H1 (cell line): ENCODE results near the gene CD164. TPM values are rescaled to one million over a fixed set of nuclear protein-coding genes. Genes with fewer than 3 reads are reported as not detected.

ENCODE experiments used
- CTCF ChIA-PET: fragments of 300-600 bp; sonication (Branson Sonifier 250); formaldehyde crosslinking; loops from one replicate; lab custom pipeline; 2021; ENCODE audit not compliant: partially characterized antibody; lab: Charles Lee
- POLR2A ChIA-PET: fragments of 300-600 bp; sonication (Branson Sonifier 250); formaldehyde crosslinking; loops from one replicate; lab custom pipeline; 2021; ENCODE audit warnings: inconsistent platforms; ENCODE audit not compliant: partially characterized antibody; lab: Charles Lee
- DNase-seq, 2 experiments: peaks; one replicate each; pipeline versions ENCODE4 v3.0.0 to v3.0.0-alpha.2; 2010 to 2022; ENCODE audit warnings: low spot score in 2 of 2, low read depth in 1 of 2, mixed read lengths in 1 of 2
- FAIRE-seq: peaks from 2 replicates; lab custom pipeline; 2011; peaks lifted over from hg19 to GRCh38; lab: Jason Lieb, UNC
- H2AFZ ChIP-seq: 2 replicates; pipeline ENCODE4 v1.8.1; 2012; ENCODE audit warnings: low read length, inconsistent platforms
- H2AK5ac ChIP-seq: 2 replicates; pipeline ENCODE4 v1.6.1; 2013; ENCODE audit warnings: low read depth, low read length
- H2BK120ac ChIP-seq: replicated peaks from 2 replicates; pipeline ENCODE3; 2013; ENCODE audit warnings: low read depth, low read length, inconsistent platforms
- H2BK12ac ChIP-seq: 2 replicates; pipeline ENCODE4 v1.6.1; 2013; ENCODE audit warnings: low read depth, low read length
- H2BK15ac ChIP-seq: 2 replicates; pipeline ENCODE4 v1.6.1; 2013; ENCODE audit warnings: low read length
- H2BK20ac ChIP-seq: 2 replicates; pipeline ENCODE4 v1.6.1; 2013; ENCODE audit warnings: low read length
- H2BK5ac ChIP-seq: 2 replicates; pipeline ENCODE4 v1.6.1; 2013; ENCODE audit warnings: low read depth, low read length
- H3K14ac ChIP-seq: 2 replicates; pipeline ENCODE4 v1.6.1; 2013; ENCODE audit warnings: inconsistent platforms; ENCODE audit not compliant: insufficient read length
- H3K18ac ChIP-seq: 2 replicates; pipeline ENCODE4 v1.6.1; 2013; ENCODE audit warnings: low read length; ENCODE audit errors: extremely low read depth
- H3K23ac ChIP-seq: 2 replicates; pipeline ENCODE4 v1.6.1; 2013; ENCODE audit warnings: inconsistent platforms; ENCODE audit not compliant: insufficient read length
- H3K23me2 ChIP-seq: 2 replicates; pipeline ENCODE4 v1.6.1; 2013; ENCODE audit warnings: low read depth, low read length
- H3K27ac ChIP-seq: 2 replicates; pipeline ENCODE4 v1.6.1; 2011; ENCODE audit warnings: low read depth, low read length, inconsistent platforms
- H3K27me3 ChIP-seq, 4 experiments: replicated peaks in 1 of 4; 1 replicate in 1 of 4; 2 replicates in 3 of 4; pipeline versions ENCODE4 v1.6.1 to v1.8.1; 2011 to 2013; ENCODE audit warnings: low read length in 3 of 4, mild to moderate bottlenecking in 3 of 4, inconsistent platforms in 2 of 4, mixed read lengths in 2 of 4, moderate library complexity in 1 of 4; ENCODE audit not compliant: control insufficient read depth in 3 of 4, insufficient read depth in 3 of 4; ENCODE audit errors: extremely low read depth in 1 of 4
- H3K36me3 ChIP-seq, 4 experiments: 2 replicates each; pipeline versions ENCODE4 v1.6.1 to v1.8.1; 2011 to 2013; ENCODE audit warnings: mild to moderate bottlenecking in 4 of 4, low read length in 3 of 4, moderate library complexity in 2 of 4, control low read depth in 1 of 4, inconsistent platforms in 1 of 4; ENCODE audit not compliant: insufficient read depth in 4 of 4, control insufficient read depth in 2 of 4
- H3K4ac ChIP-seq: replicated peaks from 2 replicates; pipeline ENCODE3; 2013; ENCODE audit warnings: low read length, low read depth, mixed read lengths, inconsistent platforms; ENCODE audit not compliant: insufficient read length
- H3K4me1 ChIP-seq, 4 experiments: replicated peaks in 1 of 4; 1 replicate in 1 of 4; 2 replicates in 3 of 4; pipeline versions ENCODE4 v1.6.1 to v1.8.1; 2011 to 2013; ENCODE audit warnings: low read length in 3 of 4, inconsistent platforms in 2 of 4, mixed read lengths in 1 of 4; ENCODE audit not compliant: insufficient read depth in 4 of 4, control insufficient read depth in 3 of 4
- H3K4me2 ChIP-seq, 2 experiments: 2 replicates each; pipeline versions ENCODE4 v1.6.1 to v1.8.1; 2011 to 2013; ENCODE audit warnings: low read depth in 2 of 2, low read length in 2 of 2, control low read depth in 1 of 2, inconsistent platforms in 1 of 2, mild to moderate bottlenecking in 1 of 2; ENCODE audit not compliant: insufficient read depth in 1 of 2
- H3K4me3 ChIP-seq, 4 experiments: fragments of 200-600, 300-600 bp in 1 of 4; sonication (generic), shearing (Covaris generic), sonication (Bioruptor Twin) in 1 of 4; 2 replicates each; pipeline versions ENCODE4 v1.5.1 to v1.8.1; 2011 to 2016; ENCODE audit warnings: low read length in 4 of 4, low read depth in 3 of 4, control low read depth in 2 of 4, inconsistent platforms in 2 of 4, mild to moderate bottlenecking in 2 of 4, mixed read lengths in 1 of 4, moderate library complexity in 1 of 4; ENCODE audit not compliant: insufficient read depth in 2 of 4; ENCODE audit errors: extremely low read depth in 1 of 4
- H3K56ac ChIP-seq: replicated peaks from 2 replicates; pipeline ENCODE3; 2013; ENCODE audit warnings: low read depth, mild to moderate bottlenecking, mixed read lengths, low read length, inconsistent platforms; ENCODE audit not compliant: insufficient read length
- H3K79me1 ChIP-seq: 2 replicates; pipeline ENCODE4 v1.6.1; 2013; ENCODE audit warnings: low read depth, low read length, control low read depth
- H3K79me2 ChIP-seq, 2 experiments: 2 replicates each; pipeline versions ENCODE4 v1.6.1 to v1.8.1; 2012 to 2013; ENCODE audit warnings: low read length in 2 of 2, mild to moderate bottlenecking in 2 of 2, inconsistent platforms in 1 of 2; ENCODE audit not compliant: insufficient read depth in 2 of 2, control insufficient read depth in 1 of 2
- H3K9ac ChIP-seq, 4 experiments: replicated peaks in 1 of 4; 1 replicate in 1 of 4; 2 replicates in 3 of 4; pipeline versions ENCODE4 v1.6.1 to v1.8.1; 2011 to 2013; ENCODE audit warnings: low read depth in 3 of 4, low read length in 3 of 4, control low read depth in 2 of 4, mild to moderate bottlenecking in 2 of 4, moderate library complexity in 2 of 4, inconsistent platforms in 1 of 4; ENCODE audit errors: extremely low read depth in 1 of 4
- H3K9me3 ChIP-seq, 2 experiments: 2 replicates each; pipeline versions ENCODE4 v1.6.1 to v1.8.1; 2012 to 2013; ENCODE audit warnings: mild to moderate bottlenecking in 2 of 2, moderate library complexity in 2 of 2, control low read depth in 1 of 2, inconsistent platforms in 1 of 2, low read depth in 1 of 2, low read length in 1 of 2, mixed read lengths in 1 of 2; ENCODE audit not compliant: insufficient read depth in 2 of 2
- H4K20me1 ChIP-seq, 2 experiments: replicated peaks in 1 of 2; 2 replicates each; pipeline versions ENCODE3 to v1.8.1; 2011 to 2013; ENCODE audit warnings: inconsistent platforms in 2 of 2, low read length in 2 of 2, mild to moderate bottlenecking in 1 of 2; ENCODE audit not compliant: insufficient read depth in 2 of 2, control insufficient read depth in 1 of 2
- H4K5ac ChIP-seq: 2 replicates; pipeline ENCODE4 v1.6.1; 2013; ENCODE audit warnings: low read length, low read depth, mixed read lengths, inconsistent platforms; ENCODE audit not compliant: insufficient read length
- H4K8ac ChIP-seq: 2 replicates; pipeline ENCODE4 v1.8.0; 2013; ENCODE audit warnings: mild to moderate bottlenecking, moderate library complexity, low read length, inconsistent platforms; ENCODE audit not compliant: insufficient read depth; ENCODE audit errors: extremely low read depth
- H4K91ac ChIP-seq: replicated peaks from 2 replicates; pipeline ENCODE3; 2013; ENCODE audit warnings: low read length, mixed read lengths, inconsistent platforms; ENCODE audit not compliant: insufficient read length
- MAFK ChIP-seq: IDR thresholded peaks from 2 replicates; pipeline ENCODE4 v1.6.1; 2012; ENCODE audit warnings: low read depth, mild to moderate bottlenecking, improper control_type of control experiment, low read length
- POU5F1 ChIP-seq: IDR thresholded peaks from 2 replicates; pipeline ENCODE4 v1.6.1; 2011; ENCODE audit warnings: low read depth, mild to moderate bottlenecking, low read length, moderate library complexity
- RAD21 ChIP-seq, 2 experiments: IDR thresholded peaks in 1 of 2; conservative IDR thresholded peaks in 1 of 2; 2 replicates each; pipeline ENCODE4 v1.6.1; 2011; ENCODE audit warnings: low read depth in 2 of 2, low read length in 2 of 2, improper control_type of control experiment in 1 of 2, inconsistent platforms in 1 of 2, mild to moderate bottlenecking in 1 of 2, moderate library complexity in 1 of 2
- YY1 ChIP-seq: IDR thresholded peaks from 2 replicates; pipeline ENCODE4 v1.6.1; 2011; ENCODE audit warnings: low read depth, mild to moderate bottlenecking, low read length
- WGBS, 2 experiments: shearing (Covaris generic) in 1 of 2; methylation state at CpG; one replicate each; pipeline versions ENCODE4 v1.1.6 to v1.1.7; 2013 to 2015; ENCODE audit warnings: low lambda C conversion rate in 2 of 2, mixed read lengths in 2 of 2, inconsistent platforms in 1 of 2, low coverage in 1 of 2, missing lambda C conversion rate in 1 of 2; ENCODE audit not compliant: insufficient replicate concordance in 2 of 2, insufficient coverage in 1 of 2, insufficient read length in 1 of 2; ENCODE audit errors: extremely low coverage in 1 of 2, missing lambda C conversion rate in 1 of 2; 5-methylcytosine and 5-hydroxymethylcytosine counted together
- polyA plus RNA-seq, 7 experiments: library from polyadenylated mRNA; depleted of rRNA in 3 of 7; stranded (reverse) in 5 of 7; unstranded in 2 of 7; fragments of >200 nt in 5 of 7; fragments of 200-250 nt in 2 of 7; gene quantifications; 1 replicate in 5 of 7; 2 replicates in 1 of 7; 4 replicates in 1 of 7; pipeline versions ENCODE4 v1.2.1 to v1.2.3, GENCODE V29; 2011 to 2013; ENCODE audit warnings: missing spikeins in 2 of 7, mixed read lengths in 2 of 7
- total RNA-seq: library from RNA; stranded (reverse); fragmentation: NEBNext Ultra II Directional; extraction: Animal tissue kit (Norgen Biotek cat#: 25700); gene quantifications from 2 replicates; pipeline ENCODE4 v1.2.1, GENCODE V29; 2021
- TF ChIP-seq, protein P1 (sequence below), 3 experiments: IDR thresholded peaks; 1 replicate in 2 of 3; 2 replicates in 1 of 3; pipeline versions ENCODE4 v1.5.1 to v1.6.1; 2011; ENCODE audit warnings: low read length in 3 of 3, mild to moderate bottlenecking in 3 of 3, inconsistent platforms in 2 of 3, low read depth in 1 of 3, moderate library complexity in 1 of 3; ENCODE audit not compliant: insufficient read depth in 1 of 3; ENCODE audit errors: control extremely low read depth in 1 of 3

Gene CD164
- total and polyA plus RNA-seq, 2 of the 8 experiments (the other 6 are each of a cell fraction or from before 2014, with no cell fraction given) = 69.3 to 94.3 TPM

DNA sequence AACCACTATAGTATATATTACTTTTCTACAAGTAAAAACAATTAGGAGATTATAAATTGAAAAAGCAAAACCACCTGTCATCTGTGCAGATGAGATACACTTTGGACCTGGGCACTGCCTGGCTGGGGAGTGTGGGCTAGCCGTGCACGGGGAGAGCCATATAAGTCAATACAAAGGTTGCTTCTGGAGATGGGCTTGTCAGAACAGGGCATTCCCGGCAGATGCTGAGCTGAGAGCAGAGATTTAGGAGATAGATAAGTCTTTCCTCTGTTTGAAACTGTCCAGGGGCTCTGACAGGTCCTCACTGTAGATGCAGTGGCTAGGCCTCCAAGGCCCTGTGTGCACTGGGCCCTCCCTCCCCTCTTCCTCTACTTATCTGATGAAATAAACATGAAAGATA is 34.5 kb downstream of the CD164 start:
- Histone ChIP-seq H3K27me3 (no peaks in the 10 kb centered on the region; a peak in 1 of 7 replicates), H3K4me1 (no peaks in the 10 kb centered on the region), H2BK15ac (no peak overlapping the region), H3K27ac (no peak overlapping the region), H2AFZ (no peak overlapping the region), H3K79me2 (no peaks in the 10 kb centered on the region), H3K4me3 (no peak overlapping the region), H2BK20ac (no peak overlapping the region), H3K4ac (no peak overlapping the region), H3K23ac (no peak overlapping the region), H3K9me3 (no peaks in the 10 kb centered on the region), H3K18ac (no peak overlapping the region), H4K20me1 (no peaks in the 10 kb centered on the region), H3K79me1 (no peaks in the 10 kb centered on the region), H3K9ac (no peak overlapping the region), H3K4me2 (no peak overlapping the region), H2BK12ac (no peak overlapping the region), H4K8ac (no peak overlapping the region; the same call in 1 of the 2 replicates), H3K36me3 (no peaks in the 10 kb centered on the region), H3K14ac (no peak overlapping the region), H2AK5ac (no peak overlapping the region), H3K23me2 (no peaks in the 10 kb centered on the region), H4K5ac (no peak overlapping the region), H2BK120ac (no peak overlapping the region), H2BK5ac (no peak overlapping the region), H4K91ac (no peak overlapping the region), H3K56ac (no peak overlapping the region)
- CTCF ChIA-PET = no interaction called here
- FAIRE-seq = no peak
- no peak for DNase-seq
- TF ChIP-seq MAFK = no peak
- TF ChIP-seq POU5F1 = no peak
- TF ChIP-seq, protein P1, sequence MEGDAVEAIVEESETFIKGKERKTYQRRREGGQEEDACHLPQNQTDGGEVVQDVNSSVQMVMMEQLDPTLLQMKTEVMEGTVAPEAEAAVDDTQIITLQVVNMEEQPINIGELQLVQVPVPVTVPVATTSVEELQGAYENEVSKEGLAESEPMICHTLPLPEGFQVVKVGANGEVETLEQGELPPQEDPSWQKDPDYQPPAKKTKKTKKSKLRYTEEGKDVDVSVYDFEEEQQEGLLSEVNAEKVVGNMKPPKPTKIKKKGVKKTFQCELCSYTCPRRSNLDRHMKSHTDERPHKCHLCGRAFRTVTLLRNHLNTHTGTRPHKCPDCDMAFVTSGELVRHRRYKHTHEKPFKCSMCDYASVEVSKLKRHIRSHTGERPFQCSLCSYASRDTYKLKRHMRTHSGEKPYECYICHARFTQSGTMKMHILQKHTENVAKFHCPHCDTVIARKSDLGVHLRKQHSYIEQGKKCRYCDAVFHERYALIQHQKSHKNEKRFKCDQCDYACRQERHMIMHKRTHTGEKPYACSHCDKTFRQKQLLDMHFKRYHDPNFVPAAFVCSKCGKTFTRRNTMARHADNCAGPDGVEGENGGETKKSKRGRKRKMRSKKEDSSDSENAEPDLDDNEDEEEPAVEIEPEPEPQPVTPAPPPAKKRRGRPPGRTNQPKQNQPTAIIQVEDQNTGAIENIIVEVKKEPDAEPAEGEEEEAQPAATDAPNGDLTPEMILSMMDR (IDR thresholded peaks at IDR 0.05; ENCODE audit: control extremely low read depth in 1 of 3, insufficient read depth in 1 of 3, low read depth in 1 of 3, low read length in 3 of 3) = no peak
- no peak for TF ChIP-seq RAD21 (IDR thresholded peaks at IDR 0.05 in 1 of 2, conservative IDR thresholded peaks at IDR 0.05 in 1 of 2; ENCODE audit: low read depth in 2 of 2, low read length in 2 of 2)
- TF ChIP-seq YY1 = no peak
- POLR2A ChIA-PET = interaction anchor here (1.4 kb wide), 1 partner anchor 19 kb away, joined by 4 read pairs; no protein-coding TSS in a partner anchor
- WGBS, 2 experiments = 87% methylated on average over 3 of the region's 3 CpGs; no CpG with 5 or more reads in 1 of the 2 experiments
